NCI-H774 (cell line): ENCODE data around the gene PXT1.

Experiments
- DNase-seq: peaks from one replicate; lab custom pipeline; 2025; lab: John Stamatoyannopoulos, UW

Gene PXT1

DNA sequence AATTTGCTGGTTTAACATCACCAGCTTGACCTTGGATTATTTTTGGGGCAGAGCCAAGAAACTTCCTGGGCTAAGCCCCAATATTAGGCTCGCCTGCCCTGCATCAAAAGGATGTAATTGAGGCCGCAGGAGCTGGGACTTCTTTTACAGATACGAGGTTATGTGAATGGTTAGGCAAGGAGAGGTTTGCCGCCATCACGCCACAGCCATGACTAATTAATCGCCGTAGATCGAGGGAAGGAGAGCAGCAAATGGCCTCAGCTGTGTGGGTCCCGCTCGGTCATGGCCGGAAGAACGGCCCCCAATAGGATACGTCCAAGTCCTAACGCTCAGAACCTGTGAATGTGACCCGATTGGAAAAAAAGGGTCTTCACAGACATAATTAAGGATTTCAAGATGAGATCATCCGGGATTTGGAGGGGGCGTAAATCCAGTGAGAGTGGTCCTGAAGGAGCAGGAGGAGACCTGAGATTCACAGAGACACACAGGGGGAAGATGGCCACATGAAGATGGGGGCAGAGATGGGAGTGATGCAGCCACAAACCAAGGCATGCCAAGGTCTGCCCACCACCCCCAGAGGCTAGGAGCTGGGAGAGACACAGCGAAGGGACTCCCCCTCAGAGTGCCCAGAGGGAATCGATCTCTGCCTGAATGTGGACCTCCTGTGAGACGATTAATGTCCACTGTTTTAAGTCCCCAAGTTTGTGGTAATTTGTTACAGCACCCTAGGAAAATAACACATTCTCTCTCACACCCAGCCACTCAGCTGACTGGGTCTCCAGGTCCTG, 96.0 kb downstream of the PXT1 start:
- no peak for DNase-seq

DNA sequence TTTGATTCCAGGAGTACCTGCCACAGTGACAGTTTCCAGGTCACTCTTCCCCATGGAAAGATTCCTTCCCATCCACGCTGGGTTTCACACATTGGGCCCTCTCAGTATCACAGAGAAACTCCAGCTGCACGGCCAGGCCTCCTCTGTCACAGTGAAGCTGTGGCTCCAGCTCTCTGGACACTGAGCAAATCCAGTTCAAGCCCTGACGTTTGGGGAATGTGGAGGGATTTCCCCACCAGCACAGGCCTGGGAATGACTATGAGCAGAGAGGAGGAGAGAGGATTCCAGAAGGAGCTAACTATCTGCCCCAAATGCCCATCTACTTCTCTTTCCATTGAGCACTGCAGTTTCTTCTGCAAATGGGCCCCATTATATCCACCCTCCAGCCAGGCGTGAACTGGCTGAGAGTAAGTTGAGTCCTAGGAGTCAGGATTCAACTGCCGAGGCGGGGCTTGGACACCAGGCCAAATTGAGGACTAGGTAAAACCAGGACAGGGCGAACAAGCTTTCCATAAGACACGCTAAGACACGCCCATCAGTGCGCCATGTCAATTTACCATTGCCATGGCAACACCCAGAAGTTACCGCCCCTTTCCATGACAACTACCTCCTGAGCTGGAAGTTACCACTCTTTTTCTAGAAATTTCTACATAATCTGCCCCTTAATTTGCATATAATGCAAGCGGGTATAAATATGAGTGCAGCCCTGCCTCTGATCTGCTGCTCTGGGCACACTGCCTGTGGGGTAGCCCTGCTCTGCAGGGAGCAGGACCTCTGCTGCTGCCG, 96.8 kb downstream of the PXT1 start:
- no peak for DNase-seq

DNA sequence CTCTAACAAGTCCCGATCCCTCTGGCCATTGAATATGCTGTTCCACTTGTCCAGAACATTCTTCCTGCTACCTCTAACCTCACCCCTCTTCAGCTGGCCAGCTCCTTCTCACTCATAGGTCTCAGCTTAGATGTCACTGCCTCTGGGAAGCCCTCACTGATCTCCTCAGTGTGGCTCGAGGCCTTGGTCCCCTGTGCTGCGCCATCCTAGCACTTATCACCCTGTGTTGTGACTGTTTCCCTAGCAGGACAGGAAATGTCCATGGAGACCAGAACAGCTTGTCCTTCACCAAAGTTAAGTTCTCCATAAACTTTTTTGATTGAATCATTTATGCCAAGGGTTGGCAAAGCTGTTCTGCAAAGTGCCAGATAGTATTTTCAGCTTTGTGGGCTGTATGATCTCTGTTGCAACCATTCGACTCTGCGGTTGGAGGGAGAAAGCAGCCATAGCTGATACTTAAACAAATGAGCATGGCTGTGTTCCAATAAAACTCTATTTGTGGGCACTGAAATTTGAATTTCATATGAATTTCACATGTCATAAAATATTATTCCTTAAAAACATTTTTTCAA, 99.5 kb downstream of the PXT1 start:
- DNase-seq: no peak

DNA sequence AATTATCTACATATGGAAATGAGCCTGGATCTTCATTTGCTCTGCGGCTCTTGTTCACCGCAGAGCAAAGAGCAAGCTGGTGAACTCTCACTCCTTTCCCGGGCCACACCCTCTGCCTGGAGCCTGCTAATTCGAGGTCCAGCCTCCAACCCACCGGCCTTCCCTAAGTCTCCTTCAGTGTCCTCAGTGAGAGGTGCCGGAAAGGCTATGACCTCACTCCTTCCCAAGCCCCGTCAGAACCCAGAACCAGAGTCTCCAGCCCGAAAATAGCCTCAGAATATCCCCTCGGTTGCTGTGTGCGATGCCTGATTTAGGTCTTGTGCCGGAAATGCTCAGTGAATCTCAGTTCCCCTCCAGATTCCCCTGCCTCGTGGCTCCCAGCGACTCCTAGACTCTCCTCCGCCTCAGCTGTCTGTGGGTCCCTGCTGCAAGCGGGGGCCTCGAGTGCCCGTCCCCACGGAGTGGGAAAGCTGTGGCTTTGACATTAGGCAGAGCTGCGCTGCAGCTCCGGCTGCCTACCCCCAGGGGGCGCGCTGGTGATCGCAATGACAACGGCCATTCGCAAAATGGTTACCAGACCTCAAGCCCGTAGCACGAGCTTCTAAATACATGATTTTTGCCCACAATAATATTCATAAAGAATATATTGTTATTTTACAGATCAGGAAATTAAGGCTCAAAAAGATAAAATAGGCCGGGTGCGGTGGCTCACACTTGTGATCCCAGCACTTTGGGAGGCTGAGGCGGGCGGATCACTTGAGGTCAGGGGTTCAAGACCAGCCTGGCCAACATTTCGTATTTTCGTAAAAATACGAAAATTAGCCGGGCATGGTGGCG, 101.8 kb downstream of the PXT1 start:
- peak; percentile 25 for DNase-seq
